GM21737 (cell line): ENCODE results near the gene CDKAL1.
A peak's percentile ranks its signal among the peaks of the same experiment; 100 is the strongest.
"Not testable (repeated sequence)": the region's sequence is repeated elsewhere in the genome, so short reads cannot be mapped to it uniquely, and the experiment has no call there.

ENCODE experiments used
- ATAC-seq: cut with Tn5 transposase; IDR thresholded peaks from one replicate; pipeline ENCODE4 v1.9.1; 2021; ENCODE audit warnings: mild to moderate bottlenecking, moderate library complexity; ENCODE audit not compliant: unreplicated experiment

The CDKAL1 gene

GRCh38 chr6:20706238-20706938, 172.1 kb downstream of the CDKAL1 start:
- ATAC-seq: no peak

GRCh38 chr6:20706939-20707485, 172.8 kb downstream of the CDKAL1 start:
- ATAC-seq: no peak

GRCh38 chr6:20707870-20708269, 173.6 kb downstream of the CDKAL1 start:
- ATAC-seq: no peak

GRCh38 chr6:20708367-20709124, 174.3 kb downstream of the CDKAL1 start:
- peak; percentile 46 for ATAC-seq

- no peak for ATAC-seq
These were observed 175.2 kb downstream of the CDKAL1 start for GRCh38 chr6:20709451-20709850.

- ATAC-seq: no peak
These were observed 176.1 kb downstream of the CDKAL1 start for GRCh38 chr6:20710341-20710740.

- ATAC-seq: no peak
These were observed 177.3 kb downstream of the CDKAL1 start for GRCh38 chr6:20711518-20711917.

- no peak for ATAC-seq
These were observed 177.8 kb downstream of the CDKAL1 start for GRCh38 chr6:20712011-20712410.

GRCh38 chr6:20715135-20715806, 181.0 kb downstream of the CDKAL1 start:
- ATAC-seq: no peak

GRCh38 chr6:20716865-20717264, 182.6 kb downstream of the CDKAL1 start:
- ATAC-seq: no peak

GRCh38 chr6:20717743-20718142, 183.5 kb downstream of the CDKAL1 start:
- no peak for ATAC-seq

- no peak for ATAC-seq
These were observed 184.7 kb downstream of the CDKAL1 start for GRCh38 chr6:20718705-20719653.

GRCh38 chr6:20719980-20720379, 185.7 kb downstream of the CDKAL1 start:
- no peak for ATAC-seq

- not testable (repeated sequence) for ATAC-seq
These were observed 186.9 kb downstream of the CDKAL1 start for GRCh38 chr6:20721121-20721520.

GRCh38 chr6:20722455-20722854, 188.2 kb downstream of the CDKAL1 start:
- ATAC-seq: no peak

GRCh38 chr6:20723236-20723635, 189.0 kb downstream of the CDKAL1 start:
- ATAC-seq: no peak

GRCh38 chr6:20724443-20725190, 190.4 kb downstream of the CDKAL1 start:
- no peak for ATAC-seq

- ATAC-seq: not testable (repeated sequence)
These were observed 191.0 kb downstream of the CDKAL1 start for GRCh38 chr6:20725235-20725634.

GRCh38 chr6:20729086-20729485, 194.8 kb downstream of the CDKAL1 start:
- no peak for ATAC-seq

GRCh38 chr6:20732362-20732761, 198.1 kb downstream of the CDKAL1 start:
- not testable (repeated sequence) for ATAC-seq
